ENCODE results near the gene TMEM150B.

TMEM150B gene

DNA sequence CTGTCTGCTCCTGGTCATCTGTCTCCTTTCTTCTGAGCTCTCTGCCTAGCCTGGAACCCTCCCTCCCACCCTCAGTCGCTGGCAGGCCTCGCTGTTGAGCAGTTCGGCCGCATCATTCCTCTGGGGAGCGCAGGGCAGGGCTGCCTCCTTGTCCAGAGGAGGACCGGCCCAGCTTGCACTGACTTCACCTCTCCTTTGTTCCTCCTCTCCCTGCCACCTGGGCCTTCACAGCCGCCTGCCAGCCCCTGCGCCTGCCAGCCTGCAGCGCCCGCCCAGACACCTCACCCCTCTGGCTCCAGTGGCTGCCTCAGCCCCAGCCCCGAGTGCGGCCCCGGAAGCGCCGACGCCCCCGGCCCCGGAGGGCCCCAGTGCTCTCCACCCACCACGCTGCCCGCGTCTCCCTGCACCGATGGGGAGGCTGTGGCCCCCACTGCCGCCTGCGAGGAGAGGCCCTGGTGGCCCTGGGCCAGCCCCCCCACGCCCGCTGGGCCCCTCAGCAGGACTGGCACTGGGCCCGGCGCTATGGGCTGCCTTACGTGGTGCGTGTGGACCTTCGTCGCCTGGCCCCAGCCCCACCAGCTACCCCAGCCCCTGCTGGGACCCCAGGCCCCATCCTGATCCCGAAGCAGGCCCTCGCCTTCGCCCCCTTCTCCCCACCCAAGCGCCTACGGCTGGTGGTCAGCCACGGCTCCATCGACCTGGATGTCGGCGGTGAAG, 21.7 kb upstream of the TMEM150B start:
- no peak overlapping the region for H3K9ac ChIP-seq (ENCODE audit: low read length in 5 of 5)
- no peak overlapping the region for H3K4me3 ChIP-seq (ENCODE audit: low read depth in 1 of 5, low read length in 5 of 5)
- no peaks in the 10 kb centered on the region for H3K9me3 ChIP-seq (ENCODE audit: control insufficient read depth in 5 of 5, low read length in 5 of 5)
- peaks cover 0 to 25% (median 19%) of the 10 kb centered on the region in 5 donors for H3K4me1 ChIP-seq (ENCODE audit: control insufficient read depth in 5 of 5, insufficient read depth in 5 of 5, low read length in 5 of 5)
- H3K27me3 ChIP-seq (ENCODE audit: control insufficient read depth in 5 of 5, insufficient read depth in 4 of 5, low read length in 5 of 5) = peaks cover 5 to 19% (median 13%) of the 10 kb centered on the region in 5 donors
- H3K36me3 ChIP-seq (ENCODE audit: control insufficient read depth in 5 of 5, insufficient read depth in 5 of 5, low read length in 5 of 5) = peaks cover 0 to 29% (median 17%) of the 10 kb centered on the region in 5 donors
- no peak overlapping the region for H3K27ac ChIP-seq (ENCODE audit: low read depth, low read length)

DNA sequence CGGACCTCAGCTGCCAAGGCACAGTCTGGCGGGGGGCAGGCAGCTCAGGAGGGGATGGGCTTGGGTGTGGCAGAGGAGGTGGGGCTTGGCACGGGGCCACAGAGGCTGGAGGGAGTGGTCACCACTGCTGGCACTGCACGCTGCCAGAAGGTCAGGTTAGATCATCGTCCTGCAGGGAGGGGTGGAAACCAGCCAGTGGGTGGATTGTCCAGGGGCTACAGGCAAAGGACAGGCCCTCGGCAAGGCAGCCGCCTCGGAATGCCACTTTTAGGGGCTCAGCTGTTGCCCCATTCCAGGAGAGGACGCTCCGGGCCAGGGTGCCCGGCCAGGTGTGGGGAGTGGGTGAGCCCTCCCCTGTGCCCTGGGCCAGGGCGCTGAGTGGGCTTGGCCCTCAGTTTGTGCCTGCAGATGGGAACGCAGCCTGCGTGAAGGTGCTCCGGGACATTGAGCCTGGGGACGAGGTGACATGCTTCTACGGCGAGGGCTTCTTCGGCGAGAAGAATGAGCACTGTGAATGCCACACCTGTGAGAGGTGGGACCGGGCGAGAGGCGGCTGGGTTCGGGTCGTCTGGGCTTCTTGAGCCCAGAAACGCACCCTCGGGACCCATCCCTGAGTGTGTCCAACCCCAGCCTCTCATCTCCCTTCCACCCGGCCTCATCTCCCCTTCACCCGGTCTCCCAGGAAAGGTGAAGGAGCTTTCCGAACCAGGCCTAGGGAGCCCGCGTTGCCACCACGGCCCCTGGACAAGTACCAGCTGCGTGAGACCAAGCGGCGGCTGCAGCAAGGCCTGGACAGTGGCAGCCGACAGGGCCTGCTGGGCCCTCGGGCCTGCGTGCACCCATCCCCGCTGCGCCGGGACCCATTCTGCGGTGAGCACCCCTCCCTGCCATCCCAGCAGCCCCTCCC, 20.9 kb upstream of the TMEM150B start:
- Histone ChIP-seq H3K9ac (ENCODE audit: low read length in 5 of 5) (peak overlapping the region in 1 of 5 donors; percentile 56), H3K27me3 (ENCODE audit: control insufficient read depth in 5 of 5, insufficient read depth in 4 of 5, low read length in 5 of 5) (peaks cover 0 to 11% (median 6%) of the 10 kb centered on the region in 5 donors), H3K27ac (ENCODE audit: low read depth, low read length) (no peak overlapping the region), H3K4me3 (ENCODE audit: low read depth in 1 of 5, low read length in 5 of 5) (peak overlapping the region in 4 of 5 donors; percentile 12 to 39 (median 22)), H3K9me3 (ENCODE audit: control insufficient read depth in 5 of 5, low read length in 5 of 5) (no peaks in the 10 kb centered on the region), H3K36me3 (ENCODE audit: control insufficient read depth in 5 of 5, insufficient read depth in 5 of 5, low read length in 5 of 5) (peaks cover 0 to 31% (median 17%) of the 10 kb centered on the region in 5 donors), H3K4me1 (ENCODE audit: control insufficient read depth in 5 of 5, insufficient read depth in 5 of 5, low read length in 5 of 5) (peaks cover 1 to 32% (median 26%) of the 10 kb centered on the region in 5 donors)

DNA sequence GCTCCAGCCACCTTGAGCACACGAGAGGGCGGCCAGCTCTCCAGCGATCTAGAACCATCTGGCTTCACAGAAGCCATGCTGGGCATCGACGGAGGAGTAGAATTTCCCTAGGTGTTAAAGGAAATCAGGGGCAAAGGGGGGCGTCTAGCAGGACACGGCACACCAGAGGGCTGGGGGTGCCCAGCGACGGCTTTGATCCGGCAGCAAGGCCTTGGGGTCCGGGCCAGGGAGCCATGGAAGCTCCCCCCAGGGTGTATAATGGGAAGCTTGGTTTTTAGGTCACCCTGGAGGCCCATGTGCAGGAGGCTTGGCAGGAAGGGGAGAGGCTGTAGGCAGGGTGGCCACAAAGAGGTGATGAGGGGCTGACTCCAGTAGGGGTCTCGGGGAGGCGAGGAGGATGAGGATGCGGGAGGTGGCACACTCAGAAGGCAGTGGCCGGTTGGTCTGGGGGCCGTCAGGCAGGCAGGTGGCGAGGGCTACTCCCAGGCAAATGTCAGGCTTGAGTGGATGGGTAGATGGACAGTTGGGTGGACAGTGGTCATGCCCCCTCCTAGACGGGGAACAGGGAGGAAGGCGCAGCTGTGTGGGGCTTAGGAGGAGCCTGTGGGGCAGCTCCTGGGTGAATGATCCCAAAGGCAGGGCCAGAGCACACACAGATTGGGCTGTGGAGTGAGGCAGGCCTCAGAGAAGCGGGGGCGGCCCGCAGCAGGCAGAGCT, 20.1 kb upstream of the TMEM150B start:
- peaks cover 4 to 39% (median 34%) of the 10 kb centered on the region in 5 donors for H3K4me1 ChIP-seq (ENCODE audit: control insufficient read depth in 5 of 5, insufficient read depth in 5 of 5, low read length in 5 of 5)
- H3K27me3 ChIP-seq (ENCODE audit: control insufficient read depth in 5 of 5, insufficient read depth in 4 of 5, low read length in 5 of 5) = peaks cover 0 to 2% (median 2%) of the 10 kb centered on the region in 5 donors
- peak overlapping the region in 1 of 5 donors; percentile 56 for H3K9ac ChIP-seq (ENCODE audit: low read length in 5 of 5)
- H3K27ac ChIP-seq (ENCODE audit: low read depth, low read length) = no peak overlapping the region
- no peaks in the 10 kb centered on the region for H3K9me3 ChIP-seq (ENCODE audit: control insufficient read depth in 5 of 5, low read length in 5 of 5)
- H3K4me3 ChIP-seq (ENCODE audit: low read depth in 1 of 5, low read length in 5 of 5) = no peak overlapping the region
- peaks cover 0 to 31% (median 17%) of the 10 kb centered on the region in 5 donors for H3K36me3 ChIP-seq (ENCODE audit: control insufficient read depth in 5 of 5, insufficient read depth in 5 of 5, low read length in 5 of 5)

DNA sequence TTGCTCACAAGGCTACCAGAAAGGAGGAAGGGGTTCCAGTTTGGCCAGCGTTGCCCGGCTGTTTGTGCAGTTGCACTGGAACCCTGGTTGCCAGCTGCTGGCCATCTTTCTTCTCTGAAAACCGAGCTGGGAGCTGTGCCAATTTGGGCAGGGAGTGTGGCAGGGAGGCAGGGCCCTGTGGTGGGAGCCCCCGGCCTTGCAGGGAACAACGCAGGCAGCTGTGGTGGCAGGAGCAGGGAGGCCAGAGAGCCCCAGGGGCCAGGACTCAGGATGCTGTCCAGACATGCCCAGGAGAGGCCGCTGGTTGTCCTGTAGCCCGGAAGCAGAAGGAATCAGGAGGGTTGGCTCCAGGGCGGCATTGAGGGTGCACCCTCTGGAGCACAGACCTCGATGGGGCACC, 19.3 kb upstream of the TMEM150B start:
- no peak overlapping the region for H3K27ac ChIP-seq (ENCODE audit: low read depth, low read length)
- peaks cover 0 to 31% (median 17%) of the 10 kb centered on the region in 5 donors for H3K36me3 ChIP-seq (ENCODE audit: control insufficient read depth in 5 of 5, insufficient read depth in 5 of 5, low read length in 5 of 5)
- H3K9me3 ChIP-seq (ENCODE audit: control insufficient read depth in 5 of 5, low read length in 5 of 5) = no peaks in the 10 kb centered on the region
- no peak overlapping the region for H3K4me3 ChIP-seq (ENCODE audit: low read depth in 1 of 5, low read length in 5 of 5)
- peaks cover 6 to 43% (median 37%) of the 10 kb centered on the region in 5 donors for H3K4me1 ChIP-seq (ENCODE audit: control insufficient read depth in 5 of 5, insufficient read depth in 5 of 5, low read length in 5 of 5)
- H3K27me3 ChIP-seq (ENCODE audit: control insufficient read depth in 5 of 5, insufficient read depth in 4 of 5, low read length in 5 of 5) = no peaks in the 10 kb centered on the region
- H3K9ac ChIP-seq (ENCODE audit: low read length in 5 of 5) = no peak overlapping the region

DNA sequence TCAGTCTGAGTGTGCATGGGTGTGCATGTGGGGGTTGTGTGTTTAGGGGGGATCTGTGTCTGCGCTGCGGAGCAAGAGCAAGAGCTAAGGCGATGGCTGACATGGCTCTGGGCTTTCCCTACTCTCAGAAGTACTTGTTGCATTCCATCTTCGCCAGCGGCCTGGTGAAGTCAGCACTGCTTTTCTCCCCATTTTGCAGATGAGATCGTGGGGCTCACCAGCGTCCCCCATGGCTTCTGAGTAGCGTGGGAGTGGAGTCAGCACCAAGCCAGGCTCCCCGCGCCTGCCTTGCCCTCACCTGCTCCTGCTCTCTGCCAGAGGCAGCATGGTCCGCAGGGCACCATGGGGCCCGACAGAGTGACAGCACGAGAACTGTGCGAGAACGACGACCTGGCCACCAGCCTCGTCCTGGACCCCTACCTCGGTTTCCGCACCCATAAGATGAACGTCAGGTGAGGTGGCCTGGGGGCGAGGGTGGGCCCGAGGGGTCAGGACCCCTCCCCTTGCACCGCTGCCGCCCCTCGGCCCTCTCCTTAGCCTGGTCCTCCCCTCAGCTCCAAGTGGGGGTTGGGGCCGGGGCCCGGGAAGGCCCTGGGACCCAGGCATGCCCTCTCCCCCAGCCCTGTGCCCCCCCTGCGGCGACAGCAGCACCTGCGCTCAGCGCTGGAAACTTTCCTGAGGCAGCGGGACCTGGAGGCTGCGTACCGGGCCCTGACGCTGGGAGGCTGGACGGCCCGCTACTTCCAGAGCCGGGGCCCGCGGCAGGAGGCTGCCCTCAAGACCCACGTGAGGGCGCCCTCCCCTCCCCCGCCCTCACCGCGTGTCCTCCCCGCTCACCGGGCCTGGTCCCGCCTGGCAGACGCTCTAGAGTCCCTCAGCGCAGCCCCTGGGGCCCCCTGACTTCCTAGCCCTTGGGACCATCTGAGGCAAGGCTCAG, 16.7 kb upstream of the TMEM150B start:
- Histone ChIP-seq H3K9me3 (ENCODE audit: control insufficient read depth in 5 of 5, low read length in 5 of 5) (no peaks in the 10 kb centered on the region), H3K4me3 (ENCODE audit: low read depth in 1 of 5, low read length in 5 of 5) (peak overlapping the region in 1 of 5 donors; percentile 26), H3K27ac (ENCODE audit: low read depth, low read length) (no peak overlapping the region), H3K36me3 (ENCODE audit: control insufficient read depth in 5 of 5, insufficient read depth in 5 of 5, low read length in 5 of 5) (peaks cover 0 to 28% (median 17%) of the 10 kb centered on the region in 5 donors), H3K4me1 (ENCODE audit: control insufficient read depth in 5 of 5, insufficient read depth in 5 of 5, low read length in 5 of 5) (peaks cover 9 to 50% (median 40%) of the 10 kb centered on the region in 5 donors), H3K9ac (ENCODE audit: low read length in 5 of 5) (no peak overlapping the region), H3K27me3 (ENCODE audit: control insufficient read depth in 5 of 5, insufficient read depth in 4 of 5, low read length in 5 of 5) (no peaks in the 10 kb centered on the region)

DNA sequence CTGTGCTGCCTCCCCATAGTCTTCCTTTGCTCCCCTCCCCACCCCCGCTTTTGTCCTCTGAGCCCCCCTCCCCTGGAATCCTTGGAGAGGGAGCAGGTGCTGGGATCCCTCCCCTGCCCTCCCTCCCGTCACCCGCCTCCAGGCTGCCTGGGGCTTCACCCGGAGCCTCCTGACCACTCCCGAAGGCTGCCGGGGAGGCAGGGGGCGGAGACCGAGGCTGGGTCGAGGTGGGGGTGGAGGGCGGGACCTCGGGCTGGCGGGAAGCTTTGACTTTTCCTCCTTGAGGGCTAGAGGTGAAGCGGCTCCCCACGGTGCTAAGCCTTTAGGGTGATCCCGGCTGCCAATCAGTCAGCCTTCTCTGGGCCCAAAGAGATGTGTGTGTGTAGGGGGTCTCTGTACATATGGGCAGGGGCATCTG, 16.0 kb upstream of the TMEM150B start:
- no peaks in the 10 kb centered on the region for H3K9me3 ChIP-seq (ENCODE audit: control insufficient read depth in 5 of 5, low read length in 5 of 5)
- H3K27me3 ChIP-seq (ENCODE audit: control insufficient read depth in 5 of 5, insufficient read depth in 4 of 5, low read length in 5 of 5) = no peaks in the 10 kb centered on the region
- peaks cover 9 to 44% (median 33%) of the 10 kb centered on the region in 5 donors for H3K4me1 ChIP-seq (ENCODE audit: control insufficient read depth in 5 of 5, insufficient read depth in 5 of 5, low read length in 5 of 5)
- no peak overlapping the region for H3K27ac ChIP-seq (ENCODE audit: low read depth, low read length)
- peak overlapping the region in 1 of 5 donors; percentile 91 for H3K9ac ChIP-seq (ENCODE audit: low read length in 5 of 5)
- H3K4me3 ChIP-seq (ENCODE audit: low read depth in 1 of 5, low read length in 5 of 5) = peak overlapping the region in 4 of 5 donors; percentile 75 to 95 (median 80)
- peaks cover 0 to 28% (median 16%) of the 10 kb centered on the region in 5 donors for H3K36me3 ChIP-seq (ENCODE audit: control insufficient read depth in 5 of 5, insufficient read depth in 5 of 5, low read length in 5 of 5)

DNA sequence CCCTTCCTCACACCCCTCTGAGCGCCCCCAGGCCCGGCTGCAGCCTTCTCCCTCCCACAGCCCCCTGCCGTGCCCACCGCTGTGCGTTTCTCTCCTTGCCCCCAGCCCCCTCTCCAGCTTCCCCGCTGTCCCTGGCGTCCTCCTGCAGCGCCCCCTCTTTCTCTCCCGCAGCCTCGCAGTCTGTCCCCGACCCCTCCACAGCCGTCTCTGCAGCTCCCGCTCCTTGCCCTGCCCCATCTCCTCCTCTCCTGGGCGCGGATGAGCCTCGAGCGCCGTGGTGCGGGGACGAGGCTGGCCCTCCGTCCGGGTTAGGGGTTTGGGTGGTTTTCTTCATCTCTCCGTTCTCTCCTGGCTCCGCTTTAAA, 15.6 kb upstream of the TMEM150B start:
- Histone ChIP-seq H3K27me3 (ENCODE audit: control insufficient read depth in 5 of 5, insufficient read depth in 4 of 5, low read length in 5 of 5) (no peaks in the 10 kb centered on the region), H3K36me3 (ENCODE audit: control insufficient read depth in 5 of 5, insufficient read depth in 5 of 5, low read length in 5 of 5) (peaks cover 0 to 26% (median 16%) of the 10 kb centered on the region in 5 donors), H3K4me1 (ENCODE audit: control insufficient read depth in 5 of 5, insufficient read depth in 5 of 5, low read length in 5 of 5) (peaks cover 9 to 40% (median 29%) of the 10 kb centered on the region in 5 donors), H3K4me3 (ENCODE audit: low read depth in 1 of 5, low read length in 5 of 5) (peak overlapping the region in 4 of 5 donors; percentile 75 to 95 (median 80)), H3K27ac (ENCODE audit: low read depth, low read length) (no peak overlapping the region), H3K9me3 (ENCODE audit: control insufficient read depth in 5 of 5, low read length in 5 of 5) (no peaks in the 10 kb centered on the region), H3K9ac (ENCODE audit: low read length in 5 of 5) (peak overlapping the region in 4 of 5 donors; percentile 86 to 93 (median 90))

DNA sequence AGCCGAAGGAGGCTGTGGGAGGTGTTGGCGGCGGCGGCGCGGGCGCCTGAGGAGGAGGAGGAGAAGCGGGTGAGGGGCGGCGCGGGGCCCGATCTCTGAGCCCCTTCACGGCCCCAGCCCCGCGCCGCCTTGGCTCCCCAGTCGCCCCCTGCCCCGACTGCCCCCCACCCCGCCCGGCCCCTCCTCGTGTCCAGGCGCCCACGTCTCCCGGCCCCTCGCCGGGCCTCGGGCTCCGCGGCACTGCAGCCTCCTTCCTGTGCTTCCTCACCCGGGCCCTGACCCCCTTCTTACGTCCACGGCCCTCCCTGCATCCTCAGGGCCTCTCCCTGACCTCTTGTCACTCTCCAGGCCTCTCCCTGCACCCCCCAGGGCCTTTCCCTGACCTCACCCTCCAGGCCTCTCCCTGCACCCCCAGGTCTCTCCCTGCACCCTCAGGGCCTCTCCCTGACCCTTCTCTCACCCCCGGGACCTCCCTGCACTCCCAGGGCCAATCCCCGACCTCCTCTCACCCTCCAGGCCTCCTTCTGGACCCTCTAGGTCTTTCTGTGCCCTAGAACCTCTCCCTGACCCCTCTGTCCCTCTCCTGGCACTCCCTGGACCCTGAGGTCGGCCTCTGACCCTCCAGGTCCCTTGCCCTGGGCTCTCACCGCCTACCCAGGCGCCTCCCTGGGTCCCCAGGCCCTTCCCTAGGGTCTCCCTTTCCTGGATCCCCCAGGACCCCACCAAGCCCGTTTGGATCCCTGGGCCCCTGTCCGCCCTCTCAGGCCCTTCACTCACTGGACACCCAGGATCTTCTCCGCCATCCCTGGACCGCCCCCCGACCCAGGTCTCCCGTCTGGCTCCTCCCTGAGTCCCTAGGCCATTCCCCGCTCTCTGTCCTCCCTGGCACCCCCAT, 15.0 kb upstream of the TMEM150B start:
- H3K4me1 ChIP-seq (ENCODE audit: control insufficient read depth in 5 of 5, insufficient read depth in 5 of 5, low read length in 5 of 5) = peaks cover 9 to 33% (median 25%) of the 10 kb centered on the region in 5 donors
- no peaks in the 10 kb centered on the region for H3K9me3 ChIP-seq (ENCODE audit: control insufficient read depth in 5 of 5, low read length in 5 of 5)
- no peaks in the 10 kb centered on the region for H3K27me3 ChIP-seq (ENCODE audit: control insufficient read depth in 5 of 5, insufficient read depth in 4 of 5, low read length in 5 of 5)
- H3K9ac ChIP-seq (ENCODE audit: low read length in 5 of 5) = peak overlapping the region in 4 of 5 donors; percentile 86 to 93 (median 90)
- H3K36me3 ChIP-seq (ENCODE audit: control insufficient read depth in 5 of 5, insufficient read depth in 5 of 5, low read length in 5 of 5) = peaks cover 0 to 26% (median 16%) of the 10 kb centered on the region in 5 donors
- H3K4me3 ChIP-seq (ENCODE audit: low read depth in 1 of 5, low read length in 5 of 5) = peak overlapping the region; percentile 71 to 95 (median 77)
- no peak overlapping the region for H3K27ac ChIP-seq (ENCODE audit: low read depth, low read length)
